Activated B cell treated with CpG ODN at 0.5 μM for 24 hours (primary cell): ENCODE measurements around the gene GMCL2. TPM values are rescaled to one million over a fixed set of nuclear protein-coding genes. Genes with fewer than 3 reads are reported as not detected.

ENCODE experiments used
- ATAC-seq: fragments of 200-7000 bp; cut with Tn5 transposase; one replicate; pipeline ENCODE4 v1.10.0; 2021; ENCODE audit warnings: low read depth, mild to moderate bottlenecking, moderate library complexity
- CTCF ChIA-PET: fragments of 350-600 bp; sonication (Branson Sonifier 250); formaldehyde crosslinking; loops from one replicate; lab custom pipeline; 2021; ENCODE audit warnings: antibody characterized with exemption; lab: Charles Lee
- POLR2A ChIA-PET: fragments of 350-600 bp; sonication (Branson Sonifier 250); formaldehyde crosslinking; loops from one replicate; lab custom pipeline; 2021; ENCODE audit warnings: antibody characterized with exemption; lab: Charles Lee
- DNase-seq: peaks from one replicate; pipeline ENCODE4 v3.0.0; 2022
- H3K27ac Mint-ChIP-seq: one replicate; pipeline ENCODE4 v1.8.0; 2020; ENCODE audit warnings: mixed read lengths
- H3K27me3 Mint-ChIP-seq: one replicate; pipeline ENCODE4 v1.8.0; 2021; ENCODE audit warnings: mixed read lengths
- H3K36me3 Mint-ChIP-seq: one replicate; pipeline ENCODE4 v1.8.0; 2021; ENCODE audit warnings: low read depth, mixed read lengths
- H3K4me1 Mint-ChIP-seq: one replicate; pipeline ENCODE4 v1.8.0; 2021; ENCODE audit warnings: mixed read lengths
- H3K4me3 Mint-ChIP-seq: one replicate; pipeline ENCODE4 v1.8.0; 2020; ENCODE audit warnings: mild to moderate bottlenecking, mixed read lengths
- H3K9me3 Mint-ChIP-seq: one replicate; pipeline ENCODE4 v1.8.0; 2020; ENCODE audit warnings: mixed read lengths
- CTCF ChIP-seq: fragments of 200-600 bp; IDR thresholded peaks from one replicate; pipeline ENCODE4 v1.8.0; 2022; ENCODE audit warnings: antibody characterized with exemption, mild to moderate bottlenecking
- intact Hi-C: fragments of 100-400 bp; cut with micrococcal nuclease; formaldehyde crosslinking; loops from one replicate; pipeline ENCODE4 v1.15.1; 2024
- total RNA-seq: library from RNA; stranded (reverse); gene quantifications from 2 replicates; pipeline ENCODE4 v1.2.3, GENCODE V29; 2022

Gene GMCL2
- total RNA-seq, 1 donor from 2014 or later: not detected

- CTCF ChIA-PET: interaction anchor here (0.9 to 1.3 kb wide), 2 partner anchors 30 to 129 kb away, joined by 3 to 5 read pairs; no protein-coding TSS in a partner anchor
- POLR2A ChIA-PET: interaction anchor here (0.6 to 2.4 kb wide), 28 partner anchors 9 to 1842 kb away, joined by 3 to 21 read pairs (median 4); partner anchors contain the start of genes HNRNPH1, KIAA1191, NHP2 and PHYKPL
- H3K27ac Mint-ChIP-seq: peak within 1 kb of the TSS; percentile 95
- no peak for TF ChIP-seq CTCF
- H3K4me1 Mint-ChIP-seq: peaks cover 28% of the 10 kb centered on the region
- ATAC-seq: peak; percentile 80
- intact Hi-C loops: loop anchor here (1.0 to 10.0 kb wide), 4 partner anchors 28 to 420 kb away; partner anchors contain the start of genes CLK4, N4BP3, NHP2 and PHYKPL
- peak; percentile 95 for DNase-seq
- peak within 1 kb of the TSS; percentile 95 for H3K4me3 Mint-ChIP-seq
- H3K9me3 Mint-ChIP-seq: no peaks in the 10 kb centered on the region
- no peaks in the 10 kb centered on the region for H3K27me3 Mint-ChIP-seq
- H3K36me3 Mint-ChIP-seq: peaks cover 40% of the 10 kb centered on the region
Measured at GRCh38 chr5:178204182-178204934, 17.2 kb upstream of the GMCL2 start, which contains the start of gene HNRNPAB. Gene HNRNPAB, plus strand, starts transcription at chr5:178204533. Its CDS starts 305 bp downstream, at chr5:178204838.

- POLR2A ChIA-PET: interaction anchor here (0.7 to 2.4 kb wide), 24 partner anchors 10 to 1842 kb away, joined by 3 to 21 read pairs (median 4); partner anchors contain the start of genes HNRNPH1, KIAA1191, NHP2 and PHYKPL
- peak overlapping the region; percentile 95 for H3K4me3 Mint-ChIP-seq
- H3K36me3 Mint-ChIP-seq: peaks cover 34% of the 10 kb centered on the region
- ATAC-seq (peak; percentile 2), DNase-seq (no peak)
- H3K9me3 Mint-ChIP-seq: no peaks in the 10 kb centered on the region
- H3K27me3 Mint-ChIP-seq: no peaks in the 10 kb centered on the region
- intact Hi-C loops: loop anchor here (1.0 to 10.0 kb wide), 4 partner anchors 29 to 421 kb away; partner anchors contain the start of genes CLK4, N4BP3, NHP2 and PHYKPL
- peaks cover 28% of the 10 kb centered on the region for H3K4me1 Mint-ChIP-seq
- peak overlapping the region; percentile 95 for H3K27ac Mint-ChIP-seq
- CTCF ChIA-PET: interaction anchor here (0.9 to 1.3 kb wide), 2 partner anchors 31 to 128 kb away, joined by 3 to 5 read pairs; no protein-coding TSS in a partner anchor
- no peak for TF ChIP-seq CTCF
Measured at GRCh38 chr5:178203670-178204181, 16.6 kb upstream of the GMCL2 start.

GRCh38 chr5:178202541-178202940 lies 15.4 kb upstream of the GMCL2 start:
- no peak overlapping the region for H3K27ac Mint-ChIP-seq
- POLR2A ChIA-PET: interaction anchor here (0.6 kb wide), 1 partner anchor 44 kb away, joined by 3 read pairs; no protein-coding TSS in a partner anchor

GRCh38 chr5:178201927-178202235 lies 14.7 kb upstream of the GMCL2 start:
- TF ChIP-seq CTCF: no peak
- ATAC-seq: no peak
- Mint-ChIP-seq H3K4me3 (no peak overlapping the region), H3K27ac (no peak overlapping the region), H3K9me3 (no peaks in the 10 kb centered on the region), H3K27me3 (no peaks in the 10 kb centered on the region), H3K4me1 (peaks cover 19% of the 10 kb centered on the region), H3K36me3 (peaks cover 15% of the 10 kb centered on the region)
- no peak for DNase-seq
- POLR2A ChIA-PET: no interaction called here
- intact Hi-C loops: loop anchor here (10.0 kb wide), 1 partner anchor 423 kb away; the partner anchor contains the start of gene CLK4
- CTCF ChIA-PET: no interaction called here

More at GRCh38 chr5:178202541-178202940, 15.4 kb upstream of the GMCL2 start:
- Mint-ChIP-seq H3K9me3 (no peaks in the 10 kb centered on the region), H3K36me3 (peaks cover 22% of the 10 kb centered on the region), H3K4me1 (peaks cover 22% of the 10 kb centered on the region), H3K27me3 (no peaks in the 10 kb centered on the region), H3K4me3 (peak overlapping the region; percentile 46)
- CTCF ChIA-PET: no interaction called here
- DNase-seq: no peak
- intact Hi-C loops: loop anchor here (10.0 kb wide), 1 partner anchor 422 kb away; the partner anchor contains the start of gene CLK4
- TF ChIP-seq CTCF: no peak
- no peak for ATAC-seq
